ENCODE measurements around the gene FBH1.
"Not testable (repeated sequence)": the region's sequence is repeated elsewhere in the genome, so short reads cannot be mapped to it uniquely, and the experiment has no call there.

FBH1 gene

GRCh38 chr10:5854131-5854475 lies 35.9 kb upstream of the FBH1 start:
- no peak for DNase-seq (ENCODE audit: low read depth)
- no peak overlapping the region for H3K4me3 ChIP-seq (ENCODE audit: low read length)
- TF ChIP-seq CTCF (conservative IDR thresholded peaks at IDR 0.05; ENCODE audit: low read length): no peak

GRCh38 chr10:5855979-5856700 lies 33.9 kb upstream of the FBH1 start:
- DNase-seq (ENCODE audit: low read depth): no peak
- no peak overlapping the region for H3K4me3 ChIP-seq (ENCODE audit: low read length)
- no peak for TF ChIP-seq CTCF (conservative IDR thresholded peaks at IDR 0.05; ENCODE audit: low read length)

GRCh38 chr10:5856701-5857004 lies 33.4 kb upstream of the FBH1 start:
- TF ChIP-seq CTCF (conservative IDR thresholded peaks at IDR 0.05; ENCODE audit: low read length): no peak
- DNase-seq (ENCODE audit: low read depth): no peak
- no peak overlapping the region for H3K4me3 ChIP-seq (ENCODE audit: low read length)

GRCh38 chr10:5858811-5859210 lies 31.2 kb upstream of the FBH1 start:
- no peak for TF ChIP-seq CTCF (conservative IDR thresholded peaks at IDR 0.05; ENCODE audit: low read length)
- no peak for DNase-seq (ENCODE audit: low read depth)
- no peak overlapping the region for H3K4me3 ChIP-seq (ENCODE audit: low read length)

GRCh38 chr10:5860066-5860465 lies 30.0 kb upstream of the FBH1 start:
- no peak for TF ChIP-seq CTCF (conservative IDR thresholded peaks at IDR 0.05; ENCODE audit: low read length)
- H3K4me3 ChIP-seq (ENCODE audit: low read length): no peak overlapping the region
- DNase-seq (ENCODE audit: low read depth): no peak

- H3K4me3 ChIP-seq (ENCODE audit: low read length): no peak overlapping the region
- no peak for DNase-seq (ENCODE audit: low read depth)
- TF ChIP-seq CTCF (conservative IDR thresholded peaks at IDR 0.05; ENCODE audit: low read length): no peak
These were observed 27.6 kb upstream of the FBH1 start for GRCh38 chr10:5862360-5862961.

- not testable (repeated sequence) for H3K4me3 ChIP-seq (ENCODE audit: low read length); DNase-seq (ENCODE audit: low read depth)
These were observed 26.9 kb upstream of the FBH1 start for GRCh38 chr10:5862981-5863685.

GRCh38 chr10:5866451-5867081 lies 23.5 kb upstream of the FBH1 start:
- not testable (repeated sequence) for DNase-seq (ENCODE audit: low read depth); H3K4me3 ChIP-seq (ENCODE audit: low read length)

GRCh38 chr10:5867091-5867615 lies 22.9 kb upstream of the FBH1 start:
- DNase-seq (ENCODE audit: low read depth); H3K4me3 ChIP-seq (ENCODE audit: low read length): not testable (repeated sequence)

- not testable (repeated sequence) for H3K4me3 ChIP-seq (ENCODE audit: low read length); DNase-seq (ENCODE audit: low read depth)
These were observed 21.7 kb upstream of the FBH1 start for GRCh38 chr10:5868383-5868782.

All from AG10803 (cell line).